GM18868 (cell line): ENCODE measurements around the gene VSTM2B.

ENCODE experiments used
- ATAC-seq: cut with Tn5 transposase; IDR thresholded peaks from one replicate; pipeline ENCODE4 v1.9.1; 2021; ENCODE audit warnings: mild to moderate bottlenecking, moderate library complexity; ENCODE audit not compliant: unreplicated experiment

The VSTM2B gene

GRCh38 chr19:29529646-29530539 lies 4.1 kb downstream of the VSTM2B start:
- no peak for ATAC-seq

GRCh38 chr19:29530540-29531457 lies 5.0 kb downstream of the VSTM2B start:
- no peak for ATAC-seq

- ATAC-seq, result no peak
Measured at GRCh38 chr19:29531458-29532025, 5.7 kb downstream of the VSTM2B start.

DNA sequence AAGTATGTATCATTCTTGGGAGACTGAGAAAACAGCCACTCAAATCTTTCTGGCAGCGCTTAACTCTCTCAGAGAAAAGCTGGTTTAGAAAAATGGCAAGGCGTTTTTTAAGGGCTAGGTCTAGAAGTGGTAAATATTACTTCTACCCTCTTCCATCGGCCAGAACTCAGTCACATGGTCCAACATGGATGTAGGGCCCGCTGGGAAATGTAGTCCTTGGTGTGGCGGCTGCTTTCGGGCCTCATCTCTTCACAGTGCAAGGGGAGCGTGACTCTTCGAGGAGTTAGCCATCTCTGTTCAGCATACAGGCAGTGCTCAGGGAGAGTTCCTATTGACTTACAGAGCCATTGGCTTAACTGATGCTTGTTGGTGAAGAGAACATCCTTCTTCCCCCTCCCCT lies 6.3 kb downstream of the VSTM2B start:
- no peak for ATAC-seq

- ATAC-seq, result no peak
Measured at GRCh38 chr19:29532956-29533355, 7.2 kb downstream of the VSTM2B start.

- no peak for ATAC-seq
Measured at GRCh38 chr19:29533578-29534544, 8.1 kb downstream of the VSTM2B start.

GRCh38 chr19:29535214-29535831 lies 9.5 kb downstream of the VSTM2B start:
- no peak for ATAC-seq

DNA sequence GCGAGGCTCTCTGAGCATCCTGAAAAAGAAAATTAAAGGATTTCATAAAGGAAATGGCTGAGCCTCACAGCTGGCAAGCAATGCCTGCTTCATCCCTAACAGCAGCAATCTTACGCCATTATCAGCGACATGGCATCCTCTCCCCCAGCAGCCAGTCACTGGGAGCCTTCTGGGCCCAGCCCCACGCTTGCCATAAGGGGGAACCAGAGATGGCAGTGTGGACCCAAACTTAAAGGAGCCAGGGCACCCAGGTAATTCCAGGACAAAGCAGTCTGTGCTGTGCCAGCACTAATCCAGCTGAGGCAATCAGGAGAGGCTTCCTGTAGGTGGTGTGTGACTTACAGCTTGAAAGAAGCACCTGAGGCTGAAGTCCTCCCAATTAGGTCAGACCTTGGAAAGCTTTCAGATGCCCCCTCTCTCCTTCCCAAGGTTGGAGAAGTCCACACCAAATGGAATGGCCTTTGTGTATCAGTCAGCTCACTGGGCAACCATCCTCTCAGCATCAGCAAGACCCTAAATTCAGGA lies 10.3 kb downstream of the VSTM2B start:
- ATAC-seq, result no peak

DNA sequence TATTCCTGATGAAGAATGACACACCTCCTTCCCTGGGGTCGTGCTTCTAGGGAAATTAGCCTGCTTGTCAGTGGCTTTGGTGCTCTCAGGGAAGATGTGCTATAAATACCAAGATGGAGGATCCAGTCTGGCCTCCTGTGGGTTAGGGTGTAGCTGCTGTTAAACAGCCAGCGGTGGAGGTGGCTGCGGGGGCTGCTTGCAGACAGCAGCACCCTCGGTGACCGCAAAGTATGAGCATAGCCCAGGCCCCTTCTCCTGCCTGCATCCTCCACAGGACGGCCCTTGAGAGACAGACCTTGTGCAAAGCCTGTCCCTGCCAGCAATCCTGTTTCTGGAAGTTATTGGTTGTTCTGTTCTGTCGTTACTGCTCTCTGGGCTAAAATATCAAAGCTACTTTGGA lies 11.4 kb downstream of the VSTM2B start:
- no peak for ATAC-seq

GRCh38 chr19:29537601-29538000 lies 11.8 kb downstream of the VSTM2B start:
- no peak for ATAC-seq

DNA sequence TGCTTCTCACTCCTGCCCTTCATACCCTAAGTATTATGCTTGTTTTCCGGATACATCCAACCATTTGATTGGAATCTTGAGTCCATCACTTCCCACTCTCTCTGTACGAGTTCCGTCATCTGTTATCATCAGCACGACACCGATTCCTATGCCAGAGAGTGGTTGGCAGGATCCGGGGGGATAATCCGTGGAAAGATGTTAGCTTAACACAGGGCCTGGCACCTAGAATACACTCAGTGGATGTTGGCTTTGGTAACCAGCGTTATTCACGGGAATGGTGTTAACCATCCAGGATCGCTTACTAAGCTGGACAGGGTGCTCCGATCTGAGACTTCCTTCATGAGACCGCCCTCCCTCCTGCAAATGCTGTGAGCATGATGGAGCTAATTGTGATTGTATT lies 12.4 kb downstream of the VSTM2B start:
- ATAC-seq, result no peak

- ATAC-seq, result no peak
Measured at GRCh38 chr19:29538651-29539050, 12.9 kb downstream of the VSTM2B start.

GRCh38 chr19:29539131-29539530 lies 13.3 kb downstream of the VSTM2B start:
- ATAC-seq, result no peak

DNA sequence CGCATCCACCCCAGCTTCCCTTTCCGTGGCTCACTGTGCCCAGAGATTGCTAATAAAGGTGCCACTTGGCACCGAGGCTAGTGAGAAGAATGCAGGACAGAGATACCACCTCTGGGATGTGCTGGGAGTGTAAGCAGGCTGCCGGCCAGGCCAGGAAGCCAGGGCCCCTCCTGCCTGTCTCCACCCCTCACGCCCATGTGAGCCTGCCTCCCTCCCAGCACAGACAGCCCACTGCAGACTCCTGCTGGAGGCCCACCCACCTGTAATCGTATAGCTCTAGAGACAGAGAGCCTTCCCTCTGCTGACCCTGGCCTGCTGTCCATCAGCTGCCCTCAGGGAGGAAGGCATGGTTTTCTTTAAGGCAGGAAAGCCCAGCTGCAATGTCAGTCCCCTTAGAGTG lies 13.9 kb downstream of the VSTM2B start:
- no peak for ATAC-seq

GRCh38 chr19:29540114-29540513 lies 14.3 kb downstream of the VSTM2B start:
- no peak for ATAC-seq

DNA sequence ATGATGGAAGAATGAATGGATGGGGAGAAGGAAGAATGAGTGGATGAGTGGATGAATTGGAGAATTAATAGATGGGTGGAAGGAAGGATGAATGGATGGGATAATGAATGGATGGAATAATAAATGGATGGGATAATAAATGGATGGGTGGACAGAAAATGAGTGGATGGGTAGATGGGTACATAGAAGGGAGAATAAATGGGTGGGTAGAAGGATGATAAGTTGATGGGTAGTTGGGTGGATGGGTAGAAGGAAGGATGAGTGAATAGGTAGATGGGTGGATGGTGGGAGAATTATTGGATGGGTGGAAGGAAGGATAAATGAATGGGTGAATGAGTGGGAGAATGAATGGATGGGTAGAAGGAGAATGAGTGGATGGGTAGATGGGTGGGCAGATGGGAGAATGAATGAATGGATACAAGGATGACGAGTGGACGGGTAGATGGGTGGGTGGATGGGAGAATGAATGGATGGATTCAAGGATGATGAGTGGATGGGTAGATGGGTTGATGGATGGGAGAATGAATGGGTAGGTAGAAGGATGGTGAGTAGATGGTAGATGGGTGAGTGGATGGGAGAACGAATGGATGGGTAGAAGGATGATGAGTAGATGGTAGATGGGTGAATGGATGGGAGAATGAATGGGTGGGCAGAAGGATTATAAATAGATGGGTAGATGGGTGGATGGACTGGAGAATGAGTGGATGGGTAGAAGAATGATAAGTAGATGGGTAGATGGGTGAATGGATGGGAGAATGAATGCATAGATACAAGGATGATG lies 15.9 kb downstream of the VSTM2B start:
- no peak for ATAC-seq

GRCh38 chr19:29542327-29542726 lies 16.5 kb downstream of the VSTM2B start:
- ATAC-seq, result no peak

- ATAC-seq, result no peak
Measured at GRCh38 chr19:29542776-29543175, 17.0 kb downstream of the VSTM2B start.

- no peak for ATAC-seq
Measured at GRCh38 chr19:29543381-29543780, 17.6 kb downstream of the VSTM2B start.
